Osteocyte (in vitro differentiated cells): Measurements from ENCODE around the gene COX7A2. TPM values are rescaled to one million over a fixed set of nuclear protein-coding genes. Genes with fewer than 3 reads are reported as not detected.

Source experiments
- DNase-seq: peaks from one replicate; pipeline ENCODE4 v3.0.0; 2021; ENCODE audit warnings: mixed read lengths; ENCODE audit not compliant: unreplicated experiment; ENCODE audit errors: extremely low spot score
- H3K27ac Mint-ChIP-seq: one replicate; pipeline ENCODE4 v1.8.0; 2021; ENCODE audit warnings: mild to moderate bottlenecking, mixed read lengths; ENCODE audit not compliant: unreplicated experiment
- H3K27me3 Mint-ChIP-seq: one replicate; pipeline ENCODE4 v1.8.0; 2021; ENCODE audit warnings: mixed read lengths; ENCODE audit not compliant: unreplicated experiment
- H3K36me3 Mint-ChIP-seq: one replicate; pipeline ENCODE4 v1.8.0; 2021; ENCODE audit warnings: mixed read lengths; ENCODE audit not compliant: unreplicated experiment
- H3K4me1 Mint-ChIP-seq: one replicate; pipeline ENCODE4 v1.8.0; 2021; ENCODE audit warnings: mixed read lengths; ENCODE audit not compliant: unreplicated experiment
- H3K4me3 Mint-ChIP-seq: one replicate; pipeline ENCODE4 v1.8.0; 2021; ENCODE audit warnings: mild to moderate bottlenecking, moderate library complexity, mixed read lengths; ENCODE audit not compliant: unreplicated experiment
- H3K9me3 Mint-ChIP-seq: one replicate; pipeline ENCODE4 v1.8.0; 2021; ENCODE audit warnings: mixed read lengths; ENCODE audit not compliant: unreplicated experiment
- CTCF ChIP-seq: fragments of 200-600 bp; sonication (generic); IDR thresholded peaks from 2 replicates; pipeline ENCODE4 v1.5.0; 2021; ENCODE audit warnings: antibody characterized with exemption, mild to moderate bottlenecking, moderate library complexity
- total RNA-seq: library from RNA; stranded (reverse); gene quantifications from 2 replicates; pipeline ENCODE4 v1.2.1, GENCODE V29; 2021

Gene COX7A2
- total RNA-seq, 1 donor from 2014 or later, result 253 TPM

- peaks cover 64% of the 10 kb centered on the region for H3K4me1 Mint-ChIP-seq
- DNase-seq, result no peak
- no peaks in the 10 kb centered on the region for H3K27me3 Mint-ChIP-seq
Observed at GRCh38 chr6:75199889-75200288, 43.7 kb downstream of the COX7A2 start.

DNA sequence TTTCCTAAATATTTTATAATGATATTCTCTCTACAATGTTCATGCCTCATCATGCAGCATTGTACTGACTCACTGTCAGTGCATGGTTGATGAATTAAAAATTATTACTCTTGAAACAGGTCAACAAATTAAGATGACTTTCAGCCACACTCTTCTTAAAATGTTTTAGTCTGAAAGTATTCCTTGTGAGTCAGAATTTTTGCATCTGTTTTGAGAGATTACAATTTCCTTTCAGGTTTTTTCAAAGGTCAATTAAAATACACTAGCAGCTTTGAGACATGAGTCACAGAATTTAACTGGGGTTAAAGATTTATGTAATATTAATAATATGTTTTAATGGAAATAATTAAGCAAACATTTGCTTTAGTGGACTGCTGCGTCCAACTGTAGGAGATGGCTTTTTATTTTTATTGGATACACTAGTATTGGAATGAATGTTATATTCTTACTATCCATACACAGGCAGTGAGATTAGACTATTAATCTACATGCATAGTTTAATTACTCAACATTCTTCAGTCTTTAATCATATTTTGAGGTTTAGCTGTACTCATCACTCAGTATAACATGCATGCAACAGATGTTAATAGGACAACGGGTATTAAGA is 47.4 kb downstream of the COX7A2 start:
- Mint-ChIP-seq H3K27me3 (no peaks in the 10 kb centered on the region), H3K9me3 (no peaks in the 10 kb centered on the region), H3K36me3 (peaks cover 53% of the 10 kb centered on the region), H3K4me3 (no peak overlapping the region), H3K4me1 (peaks cover 48% of the 10 kb centered on the region), H3K27ac (peak overlapping the region; percentile 66)
- TF ChIP-seq CTCF, result no peak
- no peak for DNase-seq

More at GRCh38 chr6:75199889-75200288, 43.7 kb downstream of the COX7A2 start:
- H3K36me3 Mint-ChIP-seq, result peaks cover 37% of the 10 kb centered on the region
- TF ChIP-seq CTCF, result no peak
- peak overlapping the region; percentile 70 for H3K4me3 Mint-ChIP-seq
- H3K27ac Mint-ChIP-seq, result peak overlapping the region; percentile 89
- H3K9me3 Mint-ChIP-seq, result no peaks in the 10 kb centered on the region

DNA sequence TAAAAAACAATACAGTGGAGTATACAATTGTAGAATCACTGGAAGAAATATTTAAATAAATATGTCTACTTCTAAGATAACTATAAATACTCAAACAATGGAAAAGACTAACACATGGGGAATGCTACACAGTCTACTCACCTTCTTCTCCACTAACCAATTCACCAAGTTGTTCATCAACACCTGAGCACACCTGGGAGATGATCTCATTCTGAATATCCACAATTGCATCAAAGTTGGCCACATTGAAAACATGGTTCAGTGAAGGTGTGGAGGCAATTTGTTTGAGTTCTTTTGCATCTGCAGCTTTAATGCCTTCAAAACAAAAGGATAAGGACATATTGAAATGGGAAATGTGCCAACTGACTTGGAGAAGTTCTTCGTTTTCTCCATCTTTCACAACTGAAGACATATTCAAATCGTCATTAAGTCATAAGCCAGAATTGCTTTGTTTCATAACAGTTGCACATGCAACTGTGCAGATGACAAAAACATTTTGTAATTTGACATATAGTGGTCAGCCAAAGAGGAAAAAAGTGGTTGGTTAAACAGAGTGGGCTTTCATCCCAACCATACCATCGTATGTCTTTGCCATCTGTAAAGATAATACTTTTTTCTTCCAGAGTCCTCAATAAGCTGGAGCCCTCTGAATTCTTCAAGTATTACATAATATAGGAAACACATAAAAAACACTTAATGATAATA is 55.2 kb downstream of the COX7A2 start:
- no peak for TF ChIP-seq CTCF
- Mint-ChIP-seq H3K36me3 (peaks cover 84% of the 10 kb centered on the region), H3K4me1 (peaks cover 52% of the 10 kb centered on the region), H3K9me3 (no peaks in the 10 kb centered on the region), H3K27ac (peak overlapping the region; percentile 55), H3K27me3 (no peaks in the 10 kb centered on the region), H3K4me3 (no peak overlapping the region)
- no peak for DNase-seq

Other genes starting within 250 kb of the COX7A2 start
- gene COL12A1, start 37.7 kb downstream of the COX7A2 start, total RNA-seq, result 2,335 and 2,423 TPM in 2 replicates
- 112 and 127 TPM in 2 replicates for gene TMEM30A, start 41.0 kb upstream of the COX7A2 start, total RNA-seq
- gene FILIP1, start 250.0 kb upstream of the COX7A2 start, total RNA-seq, result 0.05 and 0.10 TPM in 2 replicates